22Rv1 (cell line): ENCODE measurements around the gene CDKAL1.

ENCODE experiments used
- CTCF ChIP-seq: fragments of 450-650 bp; IDR thresholded peaks from 2 replicates; pipeline ENCODE4 v1.5.1; 2017; ENCODE audit warnings: mild to moderate bottlenecking
- ZFX ChIP-seq: fragments of 450-650 bp; IDR thresholded peaks from 2 replicates; pipeline ENCODE4 v1.6.1; 2017; ENCODE audit warnings: antibody characterized with exemption, borderline replicate concordance

- TF ChIP-seq CTCF (no peak), ZFX (no peak)
Observed at GRCh38 chr6:20847904-20848303, 313.6 kb downstream of the CDKAL1 start.
